Progenitor cell of endocrine pancreas (in vitro differentiated cells): ENCODE measurements around the gene FNDC3A. TPM values are rescaled to one million over a fixed set of nuclear protein-coding genes. Genes with fewer than 3 reads are reported as not detected.
A peak's percentile ranks its signal among the peaks of the same experiment; 100 is the strongest.

Experiments
- DNase-seq: peaks from one replicate; pipeline ENCODE4 v3.0.0; 2021; ENCODE audit warnings: low spot score; ENCODE audit not compliant: unreplicated experiment
- H3K27ac Mint-ChIP-seq: 2 replicates; pipeline ENCODE4 v1.8.0; 2021; ENCODE audit warnings: mild to moderate bottlenecking, moderate library complexity, mixed read lengths
- H3K27me3 Mint-ChIP-seq: 2 replicates; pipeline ENCODE4 v1.8.0; 2021; ENCODE audit warnings: mixed read lengths
- H3K36me3 Mint-ChIP-seq: 2 replicates; pipeline ENCODE4 v1.8.0; 2022; ENCODE audit warnings: mixed read lengths; ENCODE audit not compliant: insufficient read depth
- H3K4me1 Mint-ChIP-seq: 2 replicates; pipeline ENCODE4 v1.8.0; 2021; ENCODE audit warnings: low read depth, mixed read lengths
- H3K4me3 Mint-ChIP-seq: 2 replicates; pipeline ENCODE4 v1.8.0; 2021; ENCODE audit warnings: low read depth, mild to moderate bottlenecking, moderate library complexity, mixed read lengths
- H3K9me3 Mint-ChIP-seq: 2 replicates; pipeline ENCODE4 v1.8.0; 2021; ENCODE audit warnings: low read depth, mixed read lengths
- CTCF ChIP-seq: fragments of 200-600 bp; sonication (generic); IDR thresholded peaks from one replicate; pipeline ENCODE4 v1.5.0; 2021; ENCODE audit warnings: antibody characterized with exemption, mild to moderate bottlenecking; ENCODE audit not compliant: unreplicated experiment
- total RNA-seq: library from RNA; stranded (reverse); gene quantifications from 2 replicates; pipeline ENCODE4 v1.2.1, GENCODE V29; 2021

FNDC3A gene
- total RNA-seq, 1 donor from 2014 or later = 116 TPM

GRCh38 chr13:49165798-49166752 lies 190.4 kb downstream of the FNDC3A start:
- Mint-ChIP-seq H3K9me3 (peaks cover 25% of the 10 kb centered on the region), H3K27ac (peak overlapping the region; percentile 39), H3K4me3 (no peak overlapping the region), H3K36me3 (peaks cover 48% of the 10 kb centered on the region), H3K27me3 (no peaks in the 10 kb centered on the region), H3K4me1 (no peaks in the 10 kb centered on the region)
- TF ChIP-seq CTCF = no peak
- DNase-seq = no peak

- Mint-ChIP-seq H3K9me3 (no peaks in the 10 kb centered on the region), H3K4me1 (no peaks in the 10 kb centered on the region), H3K27me3 (no peaks in the 10 kb centered on the region), H3K36me3 (peaks cover 28% of the 10 kb centered on the region), H3K4me3 (no peak overlapping the region), H3K27ac (no peak overlapping the region)
- TF ChIP-seq CTCF = no peak
- no peak for DNase-seq
Observed at GRCh38 chr13:49171359-49171758, 195.6 kb downstream of the FNDC3A start.

GRCh38 chr13:49183672-49184325 lies 208.1 kb downstream of the FNDC3A start:
- peaks cover 36% of the 10 kb centered on the region for H3K36me3 Mint-ChIP-seq
- H3K4me3 Mint-ChIP-seq = no peak overlapping the region
- H3K9me3 Mint-ChIP-seq = no peaks in the 10 kb centered on the region
- no peaks in the 10 kb centered on the region for H3K27me3 Mint-ChIP-seq
- peaks cover 11% of the 10 kb centered on the region for H3K4me1 Mint-ChIP-seq
- DNase-seq = no peak
- TF ChIP-seq CTCF = no peak
- H3K27ac Mint-ChIP-seq = no peak overlapping the region

GRCh38 chr13:49184621-49185020 lies 208.9 kb downstream of the FNDC3A start:
- DNase-seq = no peak
- Mint-ChIP-seq H3K4me3 (no peak overlapping the region), H3K27me3 (no peaks in the 10 kb centered on the region), H3K9me3 (no peaks in the 10 kb centered on the region), H3K4me1 (peaks cover 11% of the 10 kb centered on the region), H3K27ac (no peak overlapping the region), H3K36me3 (peaks cover 37% of the 10 kb centered on the region)
- no peak for TF ChIP-seq CTCF

GRCh38 chr13:49185264-49185663 lies 209.6 kb downstream of the FNDC3A start:
- no peak overlapping the region for H3K4me3 Mint-ChIP-seq

More at GRCh38 chr13:49185264-49185663, 209.6 kb downstream of the FNDC3A start:
- Mint-ChIP-seq H3K27ac (peak overlapping the region; percentile 82), H3K36me3 (peaks cover 36% of the 10 kb centered on the region), H3K27me3 (no peaks in the 10 kb centered on the region), H3K4me1 (peaks cover 11% of the 10 kb centered on the region), H3K9me3 (no peaks in the 10 kb centered on the region)
- TF ChIP-seq CTCF = no peak
- no peak for DNase-seq
